Measurements from ENCODE around the gene C15orf40.

GRCh38 chr15:82960766-82961165, 50.7 kb downstream of the C15orf40 start:
- TF ChIP-seq CTCF (IDR thresholded peaks at IDR 0.05; ENCODE audit: low read depth, low read length, missing input control): no peak
- TF ChIP-seq JUND (IDR thresholded peaks at IDR 0.05): no peak
- TF ChIP-seq GABPA (IDR thresholded peaks at IDR 0.05 in 1 of 2, conservative IDR thresholded peaks at IDR 0.05 in 1 of 2): no peak
- TF ChIP-seq ATF3 (IDR thresholded peaks at IDR 0.05): no peak
- no peak for TF ChIP-seq MAX (IDR thresholded peaks at IDR 0.05)
- TF ChIP-seq TAF1 (conservative IDR thresholded peaks at IDR 0.05): no peak
- TF ChIP-seq REST (IDR thresholded peaks at IDR 0.05): no peak
- no peak for TF ChIP-seq YY1 (IDR thresholded peaks at IDR 0.05)
- no peak for TF ChIP-seq ZBTB33 (IDR thresholded peaks at IDR 0.05)
- no peak for TF ChIP-seq RXRA (IDR thresholded peaks at IDR 0.05)

All from liver (tissue), 3 donors.